VCaP (cell line): ENCODE measurements around the gene FNDC3B.

ENCODE experiments used
- H3K27ac ChIP-seq: fragments of 450-650 bp; 2 replicates; pipeline ENCODE4 v1.5.1; 2017
- CTCF ChIP-seq: fragments of 450-650 bp; conservative IDR thresholded peaks from 2 replicates; pipeline ENCODE4 v1.5.1; 2017; ENCODE audit warnings: mild to moderate bottlenecking, moderate library complexity

FNDC3B gene

DNA sequence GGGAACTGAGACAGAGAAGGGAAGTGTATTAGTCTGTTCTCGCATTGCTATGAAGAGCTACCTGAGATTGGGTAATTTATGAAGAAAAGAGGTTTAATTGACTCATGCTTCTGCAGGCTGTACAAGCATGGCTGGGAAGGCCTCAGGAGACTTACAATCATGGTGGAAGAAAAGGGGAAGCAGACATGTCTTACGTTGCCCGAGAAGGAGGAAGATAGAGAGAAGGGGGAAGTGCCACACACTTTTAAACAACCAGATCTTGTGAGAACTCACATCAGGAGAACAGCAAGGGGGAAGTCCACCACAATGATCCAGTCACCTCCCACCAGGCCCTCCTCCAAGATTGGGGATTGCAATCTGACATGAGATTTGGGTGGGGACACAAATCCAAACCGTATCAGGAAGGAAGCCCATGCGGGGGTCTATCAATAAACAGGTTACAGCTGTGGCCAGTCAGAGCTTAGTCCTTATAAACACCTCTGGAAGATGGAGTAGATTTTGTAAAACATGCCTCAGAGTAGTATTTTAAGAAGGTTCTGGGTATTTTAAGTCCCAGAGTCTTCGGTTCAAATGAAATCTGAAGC lies 254.9 kb downstream of the FNDC3B start:
- no peak overlapping the region for H3K27ac ChIP-seq
- TF ChIP-seq CTCF = no peak

DNA sequence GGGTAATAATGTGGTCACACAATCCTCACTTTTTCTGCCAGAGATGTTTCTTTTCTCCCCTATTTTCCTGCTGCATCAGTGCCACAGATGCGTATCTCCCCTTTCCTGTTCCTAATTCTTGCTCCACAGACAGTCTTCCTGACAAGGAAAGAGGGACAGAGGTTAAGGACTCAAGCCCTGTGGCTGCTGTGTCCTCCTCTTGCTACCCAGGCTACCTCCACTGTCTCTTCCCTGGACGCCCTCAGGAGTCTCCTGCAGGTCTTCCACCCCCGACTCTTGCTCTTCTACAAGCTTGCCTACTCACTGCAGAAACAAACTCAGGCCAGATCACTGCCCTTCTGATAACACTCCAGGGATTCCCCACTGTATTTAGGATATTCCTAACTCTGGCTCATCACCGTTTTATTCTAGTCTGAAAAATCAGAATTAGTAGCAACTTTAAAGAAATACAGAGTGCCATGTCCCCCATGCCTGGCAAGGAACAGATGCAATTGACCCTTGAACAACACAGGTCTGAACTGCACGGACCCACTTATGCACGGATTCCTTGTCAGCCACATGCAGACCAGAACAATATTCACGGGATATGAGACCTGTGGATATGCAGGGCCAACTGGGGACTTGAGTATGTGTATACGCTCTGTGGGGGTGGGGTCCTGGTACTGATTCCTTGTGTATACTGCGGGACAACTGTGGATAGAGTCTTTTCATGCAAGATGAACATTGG lies 257.0 kb downstream of the FNDC3B start:
- H3K27ac ChIP-seq = peak overlapping the region; percentile 88
- no peak for TF ChIP-seq CTCF

DNA sequence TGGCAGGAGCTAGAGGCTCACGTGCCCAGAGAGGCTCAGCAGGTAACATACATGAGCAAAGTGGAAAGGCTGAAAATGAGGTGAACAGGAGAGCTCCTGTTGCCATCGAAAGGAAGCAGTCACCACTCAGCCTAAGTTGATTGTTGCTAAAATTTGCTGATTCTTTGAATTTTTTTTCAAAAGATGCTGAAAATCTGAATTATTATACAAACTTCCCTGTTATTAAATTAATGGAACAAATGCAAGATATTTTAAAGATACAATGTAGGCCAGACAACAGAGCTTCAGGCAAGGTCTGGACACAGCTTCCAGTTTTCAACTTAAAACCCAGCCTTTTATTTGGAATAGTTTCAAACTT lies 257.6 kb downstream of the FNDC3B start:
- no peak for TF ChIP-seq CTCF
- H3K27ac ChIP-seq = peak overlapping the region; percentile 88

DNA sequence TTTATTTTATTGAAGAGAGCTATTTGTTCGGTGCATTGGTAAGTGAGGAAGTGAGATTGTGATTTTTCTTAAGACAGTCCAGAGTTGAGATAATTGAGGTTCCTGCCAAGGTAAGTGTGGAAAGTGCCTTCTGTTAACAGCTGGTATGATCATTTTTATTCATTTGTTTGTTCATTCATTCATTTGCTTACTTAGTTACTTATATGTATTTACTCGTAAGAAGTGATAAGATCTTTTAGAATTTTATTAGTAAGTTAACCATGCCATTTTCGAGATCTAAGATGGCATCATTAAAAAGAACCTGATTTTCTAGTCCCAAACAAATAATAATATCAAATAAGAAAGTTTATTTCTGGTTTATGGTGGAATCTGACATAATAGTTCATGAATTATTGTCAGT lies 258.9 kb downstream of the FNDC3B start:
- no peak for TF ChIP-seq CTCF
- H3K27ac ChIP-seq = peak overlapping the region; percentile 88

- H3K27ac ChIP-seq = peak overlapping the region; percentile 88
- TF ChIP-seq CTCF = no peak
These were observed 260.8 kb downstream of the FNDC3B start for GRCh38 chr3:172300187-172300586.

- TF ChIP-seq CTCF = no peak
- peak overlapping the region; percentile 88 for H3K27ac ChIP-seq
These were observed 261.5 kb downstream of the FNDC3B start for GRCh38 chr3:172300862-172301261.

DNA sequence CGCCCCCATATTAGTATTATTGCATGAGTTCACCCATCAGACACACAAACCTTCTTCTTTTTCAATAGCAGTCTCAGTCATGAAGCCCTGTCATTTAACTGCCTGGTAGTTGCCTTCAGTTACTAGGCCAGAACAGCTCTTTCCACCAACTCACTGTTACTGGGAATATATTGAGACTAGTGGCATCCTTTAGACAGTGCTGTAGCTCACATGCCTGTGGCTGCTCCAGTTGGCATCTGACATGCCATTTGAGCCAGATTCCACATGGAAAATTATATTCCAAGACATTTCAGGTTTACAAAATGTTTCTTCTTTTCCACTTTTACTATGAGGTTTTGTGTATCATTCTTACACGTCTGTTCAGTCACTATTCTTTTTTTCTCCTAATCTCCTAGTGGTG lies 262.8 kb downstream of the FNDC3B start:
- TF ChIP-seq CTCF = no peak
- H3K27ac ChIP-seq = no peak overlapping the region
